H1 (cell line): Measurements from ENCODE around the gene USP1. TPM values are rescaled to one million over a fixed set of nuclear protein-coding genes. Genes with fewer than 3 reads are reported as not detected.

Experiments used
- BACH1 ChIP-seq: IDR thresholded peaks from 2 replicates; pipeline ENCODE4 v1.6.1; 2012; ENCODE audit warnings: low read length, improper control_type of control experiment
- KDM4A ChIP-seq: IDR thresholded peaks from one replicate; pipeline ENCODE4 v1.7.1; 2012; ENCODE audit warnings: low read depth, mild to moderate bottlenecking, moderate library complexity, low read length, inconsistent platforms; ENCODE audit not compliant: severe bottlenecking
- KDM5A ChIP-seq: fragments of 200-600 bp; IDR thresholded peaks from 2 replicates; pipeline ENCODE4 v1.7.1; 2012; ENCODE audit warnings: mild to moderate bottlenecking, low read length, inconsistent platforms, mixed read lengths
- SIN3A ChIP-seq, 2 experiments: IDR thresholded peaks in 1 of 2; conservative IDR thresholded peaks in 1 of 2; 2 replicates each; pipeline ENCODE4 v1.6.1; 2011 to 2012; ENCODE audit warnings: low read length in 2 of 2, improper control_type of control experiment in 1 of 2, low read depth in 1 of 2, mild to moderate bottlenecking in 1 of 2
- TEAD4 ChIP-seq: IDR thresholded peaks from 2 replicates; pipeline ENCODE4 v1.6.1; 2012; ENCODE audit warnings: low read depth, low read length, inconsistent platforms, mixed read lengths
- polyA plus RNA-seq, 7 experiments: library from polyadenylated mRNA; depleted of rRNA in 3 of 7; stranded (reverse) in 5 of 7; unstranded in 2 of 7; fragments of >200 nt in 5 of 7; fragments of 200-250 nt in 2 of 7; gene quantifications; 1 replicate in 5 of 7; 2 replicates in 1 of 7; 4 replicates in 1 of 7; pipeline versions ENCODE4 v1.2.1 to v1.2.3, GENCODE V29; 2011 to 2013; ENCODE audit warnings: missing spikeins in 2 of 7, mixed read lengths in 2 of 7
- total RNA-seq: library from RNA; stranded (reverse); fragmentation: NEBNext Ultra II Directional; extraction: Animal tissue kit (Norgen Biotek cat#: 25700); gene quantifications from 2 replicates; pipeline ENCODE4 v1.2.1, GENCODE V29; 2021
- TF ChIP-seq, protein P1 (sequence below): fragments of 300-600 bp; sonication (generic); IDR thresholded peaks from 2 replicates; pipeline ENCODE4 v1.7.1; 2012; ENCODE audit warnings: low read length, moderate library complexity, mild to moderate bottlenecking, inconsistent platforms; ENCODE audit not compliant: insufficient replicate concordance

Gene USP1
- total and polyA plus RNA-seq, 2 of the 8 experiments (the other 6 are each of a cell fraction or from before 2014, with no cell fraction given), result 9.1 to 49.6 TPM

DNA sequence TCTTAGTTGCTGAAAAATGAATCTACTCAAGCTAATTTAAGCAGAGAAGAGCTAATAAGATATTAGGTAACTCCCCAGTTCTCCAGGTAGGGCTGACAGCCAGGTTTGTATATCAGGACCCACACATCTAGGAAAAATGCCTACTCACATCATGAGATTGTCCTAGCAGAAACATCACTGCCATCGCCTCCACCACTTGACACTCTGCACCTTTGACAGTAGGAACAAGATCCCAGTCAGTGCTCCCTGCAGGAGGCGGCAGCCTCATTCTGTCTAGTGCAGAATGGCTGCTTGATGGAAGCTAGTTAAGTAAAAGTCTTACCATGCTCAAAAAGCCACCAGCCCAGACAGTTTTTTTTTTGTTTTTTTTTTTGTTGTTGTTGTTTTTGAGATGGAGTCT is 31.6 kb upstream of the USP1 start (continued):
- TF ChIP-seq, protein P1, sequence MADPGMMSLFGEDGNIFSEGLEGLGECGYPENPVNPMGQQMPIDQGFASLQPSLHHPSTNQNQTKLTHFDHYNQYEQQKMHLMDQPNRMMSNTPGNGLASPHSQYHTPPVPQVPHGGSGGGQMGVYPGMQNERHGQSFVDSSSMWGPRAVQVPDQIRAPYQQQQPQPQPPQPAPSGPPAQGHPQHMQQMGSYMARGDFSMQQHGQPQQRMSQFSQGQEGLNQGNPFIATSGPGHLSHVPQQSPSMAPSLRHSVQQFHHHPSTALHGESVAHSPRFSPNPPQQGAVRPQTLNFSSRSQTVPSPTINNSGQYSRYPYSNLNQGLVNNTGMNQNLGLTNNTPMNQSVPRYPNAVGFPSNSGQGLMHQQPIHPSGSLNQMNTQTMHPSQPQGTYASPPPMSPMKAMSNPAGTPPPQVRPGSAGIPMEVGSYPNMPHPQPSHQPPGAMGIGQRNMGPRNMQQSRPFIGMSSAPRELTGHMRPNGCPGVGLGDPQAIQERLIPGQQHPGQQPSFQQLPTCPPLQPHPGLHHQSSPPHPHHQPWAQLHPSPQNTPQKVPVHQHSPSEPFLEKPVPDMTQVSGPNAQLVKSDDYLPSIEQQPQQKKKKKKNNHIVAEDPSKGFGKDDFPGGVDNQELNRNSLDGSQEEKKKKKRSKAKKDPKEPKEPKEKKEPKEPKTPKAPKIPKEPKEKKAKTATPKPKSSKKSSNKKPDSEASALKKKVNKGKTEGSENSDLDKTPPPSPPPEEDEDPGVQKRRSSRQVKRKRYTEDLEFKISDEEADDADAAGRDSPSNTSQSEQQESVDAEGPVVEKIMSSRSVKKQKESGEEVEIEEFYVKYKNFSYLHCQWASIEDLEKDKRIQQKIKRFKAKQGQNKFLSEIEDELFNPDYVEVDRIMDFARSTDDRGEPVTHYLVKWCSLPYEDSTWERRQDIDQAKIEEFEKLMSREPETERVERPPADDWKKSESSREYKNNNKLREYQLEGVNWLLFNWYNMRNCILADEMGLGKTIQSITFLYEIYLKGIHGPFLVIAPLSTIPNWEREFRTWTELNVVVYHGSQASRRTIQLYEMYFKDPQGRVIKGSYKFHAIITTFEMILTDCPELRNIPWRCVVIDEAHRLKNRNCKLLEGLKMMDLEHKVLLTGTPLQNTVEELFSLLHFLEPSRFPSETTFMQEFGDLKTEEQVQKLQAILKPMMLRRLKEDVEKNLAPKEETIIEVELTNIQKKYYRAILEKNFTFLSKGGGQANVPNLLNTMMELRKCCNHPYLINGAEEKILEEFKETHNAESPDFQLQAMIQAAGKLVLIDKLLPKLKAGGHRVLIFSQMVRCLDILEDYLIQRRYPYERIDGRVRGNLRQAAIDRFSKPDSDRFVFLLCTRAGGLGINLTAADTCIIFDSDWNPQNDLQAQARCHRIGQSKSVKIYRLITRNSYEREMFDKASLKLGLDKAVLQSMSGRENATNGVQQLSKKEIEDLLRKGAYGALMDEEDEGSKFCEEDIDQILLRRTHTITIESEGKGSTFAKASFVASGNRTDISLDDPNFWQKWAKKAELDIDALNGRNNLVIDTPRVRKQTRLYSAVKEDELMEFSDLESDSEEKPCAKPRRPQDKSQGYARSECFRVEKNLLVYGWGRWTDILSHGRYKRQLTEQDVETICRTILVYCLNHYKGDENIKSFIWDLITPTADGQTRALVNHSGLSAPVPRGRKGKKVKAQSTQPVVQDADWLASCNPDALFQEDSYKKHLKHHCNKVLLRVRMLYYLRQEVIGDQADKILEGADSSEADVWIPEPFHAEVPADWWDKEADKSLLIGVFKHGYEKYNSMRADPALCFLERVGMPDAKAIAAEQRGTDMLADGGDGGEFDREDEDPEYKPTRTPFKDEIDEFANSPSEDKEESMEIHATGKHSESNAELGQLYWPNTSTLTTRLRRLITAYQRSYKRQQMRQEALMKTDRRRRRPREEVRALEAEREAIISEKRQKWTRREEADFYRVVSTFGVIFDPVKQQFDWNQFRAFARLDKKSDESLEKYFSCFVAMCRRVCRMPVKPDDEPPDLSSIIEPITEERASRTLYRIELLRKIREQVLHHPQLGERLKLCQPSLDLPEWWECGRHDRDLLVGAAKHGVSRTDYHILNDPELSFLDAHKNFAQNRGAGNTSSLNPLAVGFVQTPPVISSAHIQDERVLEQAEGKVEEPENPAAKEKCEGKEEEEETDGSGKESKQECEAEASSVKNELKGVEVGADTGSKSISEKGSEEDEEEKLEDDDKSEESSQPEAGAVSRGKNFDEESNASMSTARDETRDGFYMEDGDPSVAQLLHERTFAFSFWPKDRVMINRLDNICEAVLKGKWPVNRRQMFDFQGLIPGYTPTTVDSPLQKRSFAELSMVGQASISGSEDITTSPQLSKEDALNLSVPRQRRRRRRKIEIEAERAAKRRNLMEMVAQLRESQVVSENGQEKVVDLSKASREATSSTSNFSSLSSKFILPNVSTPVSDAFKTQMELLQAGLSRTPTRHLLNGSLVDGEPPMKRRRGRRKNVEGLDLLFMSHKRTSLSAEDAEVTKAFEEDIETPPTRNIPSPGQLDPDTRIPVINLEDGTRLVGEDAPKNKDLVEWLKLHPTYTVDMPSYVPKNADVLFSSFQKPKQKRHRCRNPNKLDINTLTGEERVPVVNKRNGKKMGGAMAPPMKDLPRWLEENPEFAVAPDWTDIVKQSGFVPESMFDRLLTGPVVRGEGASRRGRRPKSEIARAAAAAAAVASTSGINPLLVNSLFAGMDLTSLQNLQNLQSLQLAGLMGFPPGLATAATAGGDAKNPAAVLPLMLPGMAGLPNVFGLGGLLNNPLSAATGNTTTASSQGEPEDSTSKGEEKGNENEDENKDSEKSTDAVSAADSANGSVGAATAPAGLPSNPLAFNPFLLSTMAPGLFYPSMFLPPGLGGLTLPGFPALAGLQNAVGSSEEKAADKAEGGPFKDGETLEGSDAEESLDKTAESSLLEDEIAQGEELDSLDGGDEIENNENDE, result no peak
- TF ChIP-seq BACH1, result no peak
- no peak for TF ChIP-seq KDM4A
- no peak for TF ChIP-seq KDM5A
- no peak for TF ChIP-seq TEAD4
- no peak for TF ChIP-seq SIN3A (conservative IDR thresholded peaks at IDR 0.05 in 1 of 2, IDR thresholded peaks at IDR 0.05 in 1 of 2; ENCODE audit: low read depth in 1 of 2, low read length in 2 of 2)
